Caco-2 (cell line): ENCODE data around the gene KRTAP1-5. TPM values are rescaled to one million over a fixed set of nuclear protein-coding genes. Genes with fewer than 3 reads are reported as not detected.

Experiments
- Bru-seq: library from RNA; stranded (reverse); fragments of 400-500 nt; gene quantifications from one replicate; lab custom pipeline; 2021; lab: Mats Ljungman, UMichigan
- BruChase-seq, 2 experiments: library from RNA; stranded (reverse); fragments of 400-500 nt; gene quantifications; one replicate each; lab custom pipeline; 2021; lab: Mats Ljungman, UMichigan
- BruUV-seq: library from RNA; stranded (reverse); fragments of 400-500 nt; replicated peaks from 2 replicates; lab custom pipeline; 2021; lab: Mats Ljungman, UMichigan
- CTCF ChIA-PET: fragments of 300-600 bp; sonication (Branson Sonifier 250); formaldehyde crosslinking; loops from one replicate; lab custom pipeline; 2022; ENCODE audit warnings: antibody characterized with exemption; lab: Charles Lee
- POLR2A ChIA-PET: fragments of 300-600 bp; sonication (Branson Sonifier 250); formaldehyde crosslinking; loops from one replicate; lab custom pipeline; 2022; ENCODE audit warnings: antibody characterized with exemption; lab: Charles Lee
- DNase-seq, 2 experiments: peaks; one replicate each; pipeline versions ENCODE4 v3.0.0 to v3.0.0-alpha.2; 2020 to 2022
- H3K27me3 ChIP-seq: replicated peaks from 2 replicates; pipeline ENCODE4 v1.6.0; 2011; ENCODE audit warnings: low read length; ENCODE audit not compliant: control insufficient read depth, insufficient read depth
- H3K36me3 ChIP-seq: 2 replicates; pipeline ENCODE4 v1.5.1; 2011; ENCODE audit warnings: low read length; ENCODE audit not compliant: control insufficient read depth, insufficient read depth
- H3K4me1 ChIP-seq: fragments of 250-450 bp; sonication (Bioruptor Pico); 2 replicates; pipeline ENCODE4 v1.5.1; 2020; ENCODE audit warnings: mild to moderate bottlenecking
- H3K4me3 ChIP-seq: 2 replicates; pipeline ENCODE4 v1.5.1; 2011; ENCODE audit warnings: low read depth, mild to moderate bottlenecking, control low read depth, low read length
- H3K9me3 ChIP-seq: fragments of 250-450 bp; sonication (Bioruptor Pico); 2 replicates; pipeline ENCODE4 v1.5.1; 2020; ENCODE audit warnings: mild to moderate bottlenecking, moderate library complexity
- H3K27ac Mint-ChIP-seq: one replicate; pipeline ENCODE4 v1.8.0; 2022; ENCODE audit warnings: mixed read lengths; ENCODE audit not compliant: unreplicated experiment
- H3K27me3 Mint-ChIP-seq: one replicate; pipeline ENCODE4 v1.8.0; 2022; ENCODE audit warnings: mixed read lengths; ENCODE audit not compliant: insufficient read depth, unreplicated experiment
- H3K36me3 Mint-ChIP-seq: one replicate; pipeline ENCODE4 v1.8.0; 2022; ENCODE audit warnings: mild to moderate bottlenecking, mixed read lengths; ENCODE audit not compliant: insufficient read depth, unreplicated experiment
- H3K4me1 Mint-ChIP-seq: one replicate; pipeline ENCODE4 v1.8.0; 2022; ENCODE audit warnings: low read depth, mixed read lengths; ENCODE audit not compliant: unreplicated experiment
- H3K4me3 Mint-ChIP-seq: one replicate; pipeline ENCODE4 v1.8.0; 2022; ENCODE audit warnings: mild to moderate bottlenecking, moderate library complexity, mixed read lengths; ENCODE audit not compliant: unreplicated experiment
- H3K9me3 Mint-ChIP-seq: one replicate; pipeline ENCODE4 v1.8.0; 2022; ENCODE audit warnings: mixed read lengths; ENCODE audit not compliant: unreplicated experiment
- intact Hi-C: fragments of 100-400 bp; cut with micrococcal nuclease; formaldehyde crosslinking; loops from one replicate; pipeline ENCODE4 v1.10.0; 2022; ENCODE audit not compliant: unreplicated experiment
- long read RNA-seq: library from polyadenylated mRNA; stranded (forward); transcript quantifications from one replicate; pipeline ENCODE4 v2.0.0, GENCODE V29; 2022
- total RNA-seq: library from RNA; stranded (reverse); gene quantifications from 2 replicates; pipeline ENCODE4 v1.2.3, GENCODE V29; 2022
- TF ChIP-seq, protein P1 (sequence below), 2 experiments: fragments of 200-600 bp in 1 of 2; IDR thresholded peaks; 1 replicate in 1 of 2; 2 replicates in 1 of 2; pipeline versions ENCODE4 v1.5.1 to v1.8.0; 2011 to 2022; ENCODE audit warnings: antibody characterized with exemption in 1 of 2, control low read depth in 1 of 2, inconsistent platforms in 1 of 2, low read depth in 1 of 2, low read length in 1 of 2, mild to moderate bottlenecking in 1 of 2, moderate library complexity in 1 of 2; ENCODE audit not compliant: insufficient read depth in 1 of 2, severe bottlenecking in 1 of 2, unreplicated experiment in 1 of 2

KRTAP1-5 gene, protein sequence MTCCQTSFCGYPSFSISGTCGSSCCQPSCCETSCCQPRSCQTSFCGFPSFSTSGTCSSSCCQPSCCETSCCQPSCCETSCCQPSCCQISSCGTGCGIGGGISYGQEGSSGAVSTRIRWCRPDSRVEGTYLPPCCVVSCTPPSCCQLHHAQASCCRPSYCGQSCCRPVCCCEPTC
- total RNA-seq, result not detected in 2 replicates
- Bru-seq, nascent RNA, result not detected
- percentile 23 among the genes with signal in this experiment for BruChase-seq, experiment 1, labeled RNA remaining after a 2-hour chase
- percentile 25 among the genes with signal in this experiment for BruChase-seq, experiment 2, labeled RNA remaining after a 6-hour chase
- long read RNA-seq, result 0 reads

DNA sequence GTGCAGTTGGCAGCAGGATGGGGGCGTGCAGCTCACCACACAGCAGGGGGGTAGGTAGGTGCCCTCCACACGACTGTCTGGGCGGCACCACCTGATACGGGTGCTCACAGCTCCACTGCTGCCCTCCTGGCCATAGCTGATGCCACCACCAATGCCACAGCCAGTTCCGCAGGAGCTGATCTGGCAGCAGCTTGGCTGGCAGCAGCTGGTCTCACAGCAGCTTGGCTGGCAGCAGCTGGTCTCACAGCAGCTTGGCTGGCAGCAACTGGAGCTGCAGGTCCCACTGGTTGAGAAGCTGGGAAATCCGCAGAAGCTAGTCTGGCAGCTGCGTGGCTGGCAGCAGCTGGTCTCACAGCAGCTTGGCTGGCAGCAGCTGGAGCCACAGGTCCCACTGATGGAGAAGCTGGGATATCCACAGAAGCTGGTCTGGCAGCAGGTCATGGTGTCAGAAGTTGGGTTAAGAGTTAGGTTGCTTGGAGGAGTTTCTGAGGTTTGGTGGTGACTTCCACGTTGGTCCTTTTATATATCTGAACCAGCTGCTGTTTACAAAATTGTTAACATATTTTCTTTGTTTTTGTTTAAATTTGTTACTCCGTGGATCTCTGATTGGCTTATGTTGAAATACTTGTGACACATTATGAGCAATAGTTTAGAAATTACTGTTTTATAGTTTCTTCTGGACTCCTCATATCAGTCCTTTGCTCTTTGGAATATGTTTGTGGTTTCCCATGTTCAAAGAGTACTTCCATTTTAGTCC is at the start of gene KRTAP1-5:
Gene KRTAP1-5, minus strand, starts transcription at position 494 of the 757 bp plus-strand sequence. Its CDS starts 53 bp downstream, at position 441.
- Mint-ChIP-seq H3K4me1 (no peaks in the 10 kb centered on the region), H3K9me3 (peaks cover 13% of the 10 kb centered on the region), H3K27ac (no peak within 1 kb of the TSS), H3K36me3 (no peaks in the 10 kb centered on the region), H3K27me3 (no peaks in the 10 kb centered on the region), H3K4me3 (no peak within 1 kb of the TSS)
- H3K36me3 ChIP-seq, result no peaks in the 10 kb centered on the region
- no TSS peak for BruUV-seq
- TF ChIP-seq, protein P1, sequence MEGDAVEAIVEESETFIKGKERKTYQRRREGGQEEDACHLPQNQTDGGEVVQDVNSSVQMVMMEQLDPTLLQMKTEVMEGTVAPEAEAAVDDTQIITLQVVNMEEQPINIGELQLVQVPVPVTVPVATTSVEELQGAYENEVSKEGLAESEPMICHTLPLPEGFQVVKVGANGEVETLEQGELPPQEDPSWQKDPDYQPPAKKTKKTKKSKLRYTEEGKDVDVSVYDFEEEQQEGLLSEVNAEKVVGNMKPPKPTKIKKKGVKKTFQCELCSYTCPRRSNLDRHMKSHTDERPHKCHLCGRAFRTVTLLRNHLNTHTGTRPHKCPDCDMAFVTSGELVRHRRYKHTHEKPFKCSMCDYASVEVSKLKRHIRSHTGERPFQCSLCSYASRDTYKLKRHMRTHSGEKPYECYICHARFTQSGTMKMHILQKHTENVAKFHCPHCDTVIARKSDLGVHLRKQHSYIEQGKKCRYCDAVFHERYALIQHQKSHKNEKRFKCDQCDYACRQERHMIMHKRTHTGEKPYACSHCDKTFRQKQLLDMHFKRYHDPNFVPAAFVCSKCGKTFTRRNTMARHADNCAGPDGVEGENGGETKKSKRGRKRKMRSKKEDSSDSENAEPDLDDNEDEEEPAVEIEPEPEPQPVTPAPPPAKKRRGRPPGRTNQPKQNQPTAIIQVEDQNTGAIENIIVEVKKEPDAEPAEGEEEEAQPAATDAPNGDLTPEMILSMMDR (IDR thresholded peaks at IDR 0.05; ENCODE audit: insufficient read depth in 1 of 2, low read depth in 1 of 2, low read length in 1 of 2, severe bottlenecking in 1 of 2, unreplicated experiment in 1 of 2), result no peak
- CTCF ChIA-PET, result no interaction called here
- POLR2A ChIA-PET, result no interaction called here
- H3K27me3 ChIP-seq, result no peaks in the 10 kb centered on the region
- intact Hi-C loops, result no loop called here
- DNase-seq, result no peak
- no peaks in the 10 kb centered on the region for H3K4me1 ChIP-seq
- H3K9me3 ChIP-seq, result no peaks in the 10 kb centered on the region
- H3K4me3 ChIP-seq, result no peak within 1 kb of the TSS

DNA sequence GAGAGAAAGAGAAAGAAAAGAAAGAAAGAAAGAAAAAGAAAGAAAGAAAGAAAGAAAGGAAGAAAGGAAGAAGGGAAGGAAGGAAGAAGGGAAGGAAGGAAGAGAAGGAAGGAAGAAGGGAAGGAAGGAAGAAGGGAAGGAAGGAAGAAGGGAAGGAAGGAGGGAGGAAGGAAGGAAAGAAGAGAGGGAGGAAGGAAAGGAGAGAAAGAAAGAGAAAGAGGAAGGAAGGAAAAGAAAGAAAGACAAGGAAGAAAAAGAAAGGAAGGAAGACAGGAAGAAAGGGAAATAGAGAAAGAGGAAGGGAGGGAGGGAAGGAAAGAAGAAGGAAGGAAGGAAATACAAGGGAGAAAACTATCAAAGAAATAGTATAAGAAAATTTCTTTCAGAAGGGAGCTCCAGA is 49.8 kb upstream of the KRTAP1-5 start:
- Histone ChIP-seq H3K27me3 (no peaks in the 10 kb centered on the region), H3K36me3 (no peaks in the 10 kb centered on the region), H3K4me1 (no peaks in the 10 kb centered on the region), H3K4me3 (no peak overlapping the region), H3K9me3 (no peaks in the 10 kb centered on the region; the same call in 1 of the 2 replicates)
- Mint-ChIP-seq H3K9me3 (peaks cover 17% of the 10 kb centered on the region), H3K36me3 (peaks cover 4% of the 10 kb centered on the region), H3K27me3 (no peaks in the 10 kb centered on the region), H3K4me3 (no peak overlapping the region), H3K27ac (no peak overlapping the region), H3K4me1 (no peaks in the 10 kb centered on the region)
- intact Hi-C loops, result no loop called here
- BruUV-seq, result no TSS peak
- ChIA-PET POLR2A (no interaction called here), CTCF (no interaction called here)
- no peak for DNase-seq
- TF ChIP-seq, protein P1 (IDR thresholded peaks at IDR 0.05; ENCODE audit: insufficient read depth in 1 of 2, low read depth in 1 of 2, low read length in 1 of 2, severe bottlenecking in 1 of 2, unreplicated experiment in 1 of 2), result no peak

DNA sequence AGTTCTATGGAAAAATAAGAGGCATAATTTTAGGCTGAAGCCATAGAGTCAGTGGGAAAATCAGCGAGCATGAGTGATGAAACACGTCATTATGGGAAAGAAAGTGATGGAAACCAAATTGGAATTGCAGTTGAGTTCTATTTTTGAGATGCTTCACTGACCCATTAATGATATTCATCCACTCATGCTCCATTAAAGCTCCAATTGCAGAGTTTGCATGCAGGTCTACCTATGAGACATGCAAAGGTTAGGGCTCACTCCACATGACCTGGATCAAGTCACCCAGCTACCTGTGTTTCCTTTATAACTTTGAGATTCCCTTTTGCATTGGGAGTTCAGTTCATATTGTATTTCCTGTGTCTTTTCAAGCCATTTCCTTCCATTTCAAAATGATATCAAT is 46.7 kb upstream of the KRTAP1-5 start:
- TF ChIP-seq, protein P1 (IDR thresholded peaks at IDR 0.05; ENCODE audit: insufficient read depth in 1 of 2, low read depth in 1 of 2, low read length in 1 of 2, severe bottlenecking in 1 of 2, unreplicated experiment in 1 of 2), result no peak
- no peaks in the 10 kb centered on the region; the same call in 1 of the 2 replicates for H3K9me3 ChIP-seq
- H3K4me3 Mint-ChIP-seq, result no peak overlapping the region
- no peak for DNase-seq
- no peaks in the 10 kb centered on the region for H3K4me1 ChIP-seq
- H3K4me1 Mint-ChIP-seq, result no peaks in the 10 kb centered on the region
- BruUV-seq, result no TSS peak
- H3K27me3 ChIP-seq, result no peaks in the 10 kb centered on the region
- H3K36me3 ChIP-seq, result no peaks in the 10 kb centered on the region
- CTCF ChIA-PET, result no interaction called here
- intact Hi-C loops, result no loop called here
- peaks cover 4% of the 10 kb centered on the region for H3K36me3 Mint-ChIP-seq
- POLR2A ChIA-PET, result no interaction called here
- no peaks in the 10 kb centered on the region for H3K27me3 Mint-ChIP-seq
- H3K9me3 Mint-ChIP-seq, result peaks cover 17% of the 10 kb centered on the region
- H3K27ac Mint-ChIP-seq, result no peak overlapping the region
- H3K4me3 ChIP-seq, result no peak overlapping the region
